Activated T-cell treated with anti-CD3 and anti-CD28 coated beads, Interleukin-2, amount 50 U/mL, for 4 hours (primary cell): ENCODE data around the gene CELF2. TPM values are rescaled to one million over a fixed set of nuclear protein-coding genes. Genes with fewer than 3 reads are reported as not detected.

Experiments
- ATAC-seq, 2 donors: fragments of 200-7000 bp; cut with Tn5 transposase; one replicate each; pipeline ENCODE4 v1.10.0; 2021
- DNase-seq: peaks from one replicate; pipeline ENCODE4 v3.0.0-alpha.2; 2020
- H3K27me3 Mint-ChIP-seq: one replicate; pipeline ENCODE4 v1.8.0; 2021; ENCODE audit warnings: low read depth, mixed read lengths
- H3K36me3 Mint-ChIP-seq: one replicate; pipeline ENCODE4 v1.8.0; 2022; ENCODE audit warnings: mixed read lengths; ENCODE audit not compliant: insufficient read depth
- H3K4me1 Mint-ChIP-seq: one replicate; pipeline ENCODE4 v1.8.0; 2021; ENCODE audit warnings: low read depth, mixed read lengths
- H3K4me3 Mint-ChIP-seq: one replicate; pipeline ENCODE4 v1.8.0; 2021; ENCODE audit warnings: mild to moderate bottlenecking, moderate library complexity, mixed read lengths
- H3K9me3 Mint-ChIP-seq: one replicate; pipeline ENCODE4 v1.8.0; 2021; ENCODE audit warnings: mixed read lengths
- total RNA-seq, 3 donors: library from RNA; stranded (reverse); gene quantifications; one replicate each; pipeline ENCODE4 v1.2.1, GENCODE V29; 2021

CELF2 gene
- total RNA-seq, 3 donors from 2014 or later, result 112 to 121 (median 113) TPM

GRCh38 chr10:11097686-11098085 is 80.0 kb downstream of the CELF2 start:
- DNase-seq (no peak), ATAC-seq (no peak)
- no peaks in the 10 kb centered on the region for H3K9me3 Mint-ChIP-seq
- peaks cover 11% of the 10 kb centered on the region for H3K27me3 Mint-ChIP-seq
- no peaks in the 10 kb centered on the region for H3K36me3 Mint-ChIP-seq
- no peak overlapping the region for H3K4me3 Mint-ChIP-seq
- no peaks in the 10 kb centered on the region for H3K4me1 Mint-ChIP-seq

DNA sequence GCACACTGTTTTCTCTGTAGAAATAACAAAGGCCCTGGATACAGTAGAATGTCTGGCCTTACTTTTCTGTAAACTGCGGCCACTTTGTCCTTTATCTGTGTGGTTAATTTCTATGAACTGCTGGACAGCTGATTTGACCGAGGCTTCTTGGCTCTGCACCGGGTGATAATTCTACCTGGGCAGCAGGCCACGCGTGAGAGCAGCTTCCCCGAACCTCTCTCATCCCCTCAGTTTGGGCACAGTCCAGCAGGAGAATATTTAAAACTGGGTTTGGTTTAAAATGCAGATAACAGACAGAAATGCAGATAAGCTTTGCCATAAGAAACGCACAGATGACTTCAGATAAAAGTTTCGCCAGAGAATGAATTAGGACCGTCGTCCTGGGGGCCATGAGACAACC is 81.0 kb downstream of the CELF2 start:
- Mint-ChIP-seq H3K27me3 (peaks cover 11% of the 10 kb centered on the region), H3K4me1 (no peaks in the 10 kb centered on the region), H3K9me3 (no peaks in the 10 kb centered on the region), H3K36me3 (no peaks in the 10 kb centered on the region), H3K4me3 (no peak overlapping the region)
- ATAC-seq, result no peak
- no peak for DNase-seq

- Mint-ChIP-seq H3K9me3 (no peaks in the 10 kb centered on the region), H3K27me3 (peaks cover 4% of the 10 kb centered on the region), H3K4me3 (peak overlapping the region; percentile 12), H3K36me3 (no peaks in the 10 kb centered on the region), H3K4me1 (peaks cover 13% of the 10 kb centered on the region)
- DNase-seq, result no peak
- no peak for ATAC-seq
These were observed 87.4 kb downstream of the CELF2 start for GRCh38 chr10:11104772-11105675.

- ATAC-seq (no peak), DNase-seq (no peak)
- no peak overlapping the region for H3K4me3 Mint-ChIP-seq
- H3K9me3 Mint-ChIP-seq, result no peaks in the 10 kb centered on the region
- peaks cover 13% of the 10 kb centered on the region for H3K4me1 Mint-ChIP-seq
- H3K27me3 Mint-ChIP-seq, result peaks cover 4% of the 10 kb centered on the region
- no peaks in the 10 kb centered on the region for H3K36me3 Mint-ChIP-seq
These were observed 88.0 kb downstream of the CELF2 start for GRCh38 chr10:11105676-11106004.

DNA sequence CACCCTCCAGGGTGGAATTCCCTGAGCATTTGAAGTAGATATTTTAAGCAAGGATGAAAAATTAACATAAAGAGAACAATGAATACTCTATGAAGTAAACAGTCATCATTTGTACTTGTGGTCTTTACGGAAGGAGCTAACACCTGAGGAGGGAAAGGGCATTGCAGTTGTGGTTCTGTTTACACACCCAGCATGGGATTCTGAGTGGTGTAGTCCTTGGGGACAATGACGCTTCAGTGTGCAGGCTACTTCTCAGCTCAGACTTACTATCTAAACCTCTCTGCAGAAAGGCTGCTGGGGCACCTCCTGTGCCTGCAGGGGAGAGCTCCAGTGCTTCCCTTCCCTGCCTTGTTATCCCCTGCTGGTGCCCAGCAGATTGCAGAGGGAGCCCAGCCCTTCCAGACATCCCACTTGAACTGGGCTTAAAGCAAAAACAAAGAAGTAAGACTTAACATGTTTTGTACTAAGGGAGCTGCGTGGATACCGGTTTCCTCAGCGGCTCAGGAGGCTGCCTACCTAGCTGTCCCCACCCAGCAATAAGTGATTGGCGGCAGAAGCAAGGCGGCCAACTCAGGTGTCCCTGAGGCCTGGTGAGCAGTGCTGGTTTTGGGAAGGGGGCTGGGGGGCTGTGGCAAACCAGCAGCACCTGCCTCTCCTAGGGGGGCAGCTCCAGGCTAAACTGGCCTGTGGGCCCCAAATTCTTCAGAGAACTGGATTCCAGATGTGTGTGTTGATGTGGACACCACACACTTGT is 89.1 kb downstream of the CELF2 start:
- H3K9me3 Mint-ChIP-seq, result no peaks in the 10 kb centered on the region
- no peak for ATAC-seq
- peaks cover 13% of the 10 kb centered on the region for H3K4me1 Mint-ChIP-seq

DNA sequence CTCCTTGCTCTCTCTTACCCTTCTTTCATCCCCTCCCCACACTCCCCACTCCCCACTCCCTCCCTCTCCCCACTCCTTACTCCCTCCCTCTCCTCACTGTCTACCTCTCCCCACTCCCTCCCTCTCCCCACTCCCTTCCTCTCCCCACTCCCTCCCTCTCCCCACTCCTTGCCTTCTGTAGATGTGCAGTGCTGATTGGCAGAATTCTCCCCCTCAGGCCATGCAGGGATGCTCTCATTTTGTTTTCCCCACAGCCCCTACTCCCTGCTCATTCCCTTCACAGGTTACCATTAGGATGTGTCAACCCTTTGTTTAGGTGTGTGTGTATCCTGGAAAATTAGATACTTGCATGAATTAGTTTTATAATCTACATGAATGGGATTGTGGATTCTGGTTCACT is 90.3 kb downstream of the CELF2 start:
- H3K4me3 Mint-ChIP-seq, result no peak overlapping the region
- DNase-seq (no peak), ATAC-seq (no peak)
- H3K9me3 Mint-ChIP-seq, result no peaks in the 10 kb centered on the region
- no peaks in the 10 kb centered on the region for H3K27me3 Mint-ChIP-seq
- peaks cover 13% of the 10 kb centered on the region for H3K4me1 Mint-ChIP-seq
- no peaks in the 10 kb centered on the region for H3K36me3 Mint-ChIP-seq

More for the DNA sequence above, 89.1 kb downstream of the CELF2 start:
- Mint-ChIP-seq H3K36me3 (no peaks in the 10 kb centered on the region), H3K27me3 (no peaks in the 10 kb centered on the region), H3K4me3 (no peak overlapping the region)
- no peak for DNase-seq

DNA sequence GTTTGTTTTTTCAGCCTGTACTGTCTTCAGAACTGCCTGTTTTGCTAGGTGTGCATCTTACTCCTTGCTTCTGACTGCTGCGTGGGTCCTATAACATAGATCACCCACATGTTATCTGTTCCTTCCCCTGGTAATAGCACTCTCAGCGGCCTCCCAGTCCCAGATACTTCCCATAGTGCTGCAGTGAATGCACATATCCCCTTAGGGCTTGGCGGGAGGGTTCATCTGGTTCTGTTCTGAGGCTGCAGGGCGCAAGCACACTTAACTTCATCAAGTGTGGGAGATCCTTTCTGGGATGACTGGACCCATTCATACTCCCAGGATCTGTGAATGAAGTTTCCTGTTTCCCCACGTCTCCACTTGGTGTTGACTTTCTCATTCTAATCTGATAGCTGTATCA is 90.7 kb downstream of the CELF2 start:
- Mint-ChIP-seq H3K27me3 (no peaks in the 10 kb centered on the region), H3K4me3 (no peak overlapping the region), H3K4me1 (peaks cover 17% of the 10 kb centered on the region), H3K36me3 (no peaks in the 10 kb centered on the region), H3K9me3 (no peaks in the 10 kb centered on the region)
- ATAC-seq, result no peak
- DNase-seq, result no peak

DNA sequence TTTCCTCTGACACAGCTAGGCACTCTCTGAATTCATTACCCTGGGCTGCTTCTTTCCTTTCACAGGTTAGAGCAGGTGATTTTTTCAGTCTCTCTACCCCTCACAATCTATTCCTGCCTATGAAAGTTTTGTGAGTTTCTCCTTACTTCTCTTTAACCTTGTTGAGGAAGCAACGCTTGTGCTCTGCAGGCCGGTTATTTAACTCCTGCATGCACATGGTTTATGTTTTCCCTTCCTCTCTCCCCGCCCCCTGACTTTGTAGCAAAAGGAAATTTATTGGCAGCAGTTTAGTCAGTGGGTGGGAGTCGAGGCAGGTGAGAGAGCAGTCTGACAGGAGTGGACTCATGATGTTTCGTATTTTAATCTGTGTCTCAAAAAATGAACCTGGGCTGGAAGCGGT is 91.9 kb downstream of the CELF2 start:
- Mint-ChIP-seq H3K4me3 (no peak overlapping the region), H3K36me3 (no peaks in the 10 kb centered on the region), H3K9me3 (no peaks in the 10 kb centered on the region), H3K27me3 (no peaks in the 10 kb centered on the region), H3K4me1 (peaks cover 28% of the 10 kb centered on the region)
- DNase-seq (no peak), ATAC-seq (no peak)

GRCh38 chr10:11110539-11110938 is 92.9 kb downstream of the CELF2 start:
- peaks cover 25% of the 10 kb centered on the region for H3K4me1 Mint-ChIP-seq
- ATAC-seq, result no peak
- no peaks in the 10 kb centered on the region for H3K9me3 Mint-ChIP-seq
- no peak for DNase-seq
- no peaks in the 10 kb centered on the region for H3K36me3 Mint-ChIP-seq
- H3K27me3 Mint-ChIP-seq, result no peaks in the 10 kb centered on the region
- no peak overlapping the region for H3K4me3 Mint-ChIP-seq

DNA sequence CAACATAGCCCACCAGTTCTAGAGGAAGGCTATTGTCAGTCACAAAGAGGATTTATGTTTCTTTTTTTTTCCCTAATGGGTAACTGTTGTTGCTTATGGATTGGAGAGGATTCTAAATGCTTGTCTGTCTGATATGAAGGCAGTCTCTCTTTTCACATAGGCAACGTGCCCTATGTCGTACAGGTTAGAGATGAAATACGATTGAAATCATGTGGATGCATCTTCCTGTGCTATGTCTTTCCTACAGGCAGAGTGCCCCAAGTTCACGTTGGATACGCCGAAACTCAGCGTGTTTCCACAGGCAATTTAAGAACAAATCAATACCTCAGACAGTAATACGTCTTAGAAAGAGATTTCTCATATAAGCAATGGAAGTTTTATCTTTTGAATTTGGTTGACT is 93.8 kb downstream of the CELF2 start:
- no peak for ATAC-seq
- Mint-ChIP-seq H3K4me1 (peaks cover 23% of the 10 kb centered on the region), H3K9me3 (no peaks in the 10 kb centered on the region), H3K4me3 (no peak overlapping the region), H3K36me3 (no peaks in the 10 kb centered on the region), H3K27me3 (no peaks in the 10 kb centered on the region)
- no peak for DNase-seq

DNA sequence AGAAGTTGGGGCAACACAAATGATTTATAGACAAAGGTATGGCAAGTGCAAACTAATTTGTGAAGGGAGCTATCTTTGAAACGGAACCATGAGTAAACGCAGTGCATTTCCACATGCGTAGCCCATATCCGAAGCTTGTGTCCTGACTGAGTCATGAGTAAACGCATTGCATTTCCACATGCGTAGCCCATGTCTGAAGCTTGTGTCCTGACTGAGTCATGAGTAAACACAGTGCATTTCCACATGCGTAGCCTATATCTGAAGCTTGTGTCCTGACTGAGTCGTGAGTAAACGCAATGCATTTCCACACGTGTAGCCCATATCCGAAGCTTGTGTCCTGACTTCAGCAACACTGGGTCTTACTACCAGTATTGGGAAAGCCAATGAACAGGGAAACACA is 95.0 kb downstream of the CELF2 start:
- DNase-seq (no peak), ATAC-seq (no peak)
- Mint-ChIP-seq H3K27me3 (no peaks in the 10 kb centered on the region), H3K4me1 (peaks cover 23% of the 10 kb centered on the region), H3K4me3 (no peak overlapping the region), H3K9me3 (no peaks in the 10 kb centered on the region), H3K36me3 (no peaks in the 10 kb centered on the region)

DNA sequence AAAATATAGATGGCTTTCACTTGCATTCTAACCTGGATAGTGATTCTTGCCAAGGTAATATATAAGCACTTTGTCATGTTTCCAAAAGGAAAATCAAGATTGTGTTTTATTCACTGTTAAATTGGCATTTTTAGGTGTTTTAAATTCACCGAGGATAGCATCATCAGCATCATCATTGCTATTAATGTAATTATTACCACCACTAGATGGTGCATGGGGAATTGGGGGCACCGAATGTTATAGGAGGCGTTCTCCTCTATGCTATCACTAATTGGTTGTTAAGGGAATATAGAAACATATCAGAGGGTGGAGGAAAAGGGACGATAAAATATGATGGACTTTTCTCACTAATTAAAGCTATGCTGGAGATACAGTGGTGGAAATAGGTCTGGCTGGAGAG is 95.5 kb downstream of the CELF2 start:
- Mint-ChIP-seq H3K27me3 (no peaks in the 10 kb centered on the region), H3K36me3 (no peaks in the 10 kb centered on the region), H3K9me3 (no peaks in the 10 kb centered on the region), H3K4me1 (peaks cover 23% of the 10 kb centered on the region), H3K4me3 (peak overlapping the region; percentile 27)
- peak; percentile 30 for DNase-seq
- peak; percentile 70 to 84 for ATAC-seq

DNA sequence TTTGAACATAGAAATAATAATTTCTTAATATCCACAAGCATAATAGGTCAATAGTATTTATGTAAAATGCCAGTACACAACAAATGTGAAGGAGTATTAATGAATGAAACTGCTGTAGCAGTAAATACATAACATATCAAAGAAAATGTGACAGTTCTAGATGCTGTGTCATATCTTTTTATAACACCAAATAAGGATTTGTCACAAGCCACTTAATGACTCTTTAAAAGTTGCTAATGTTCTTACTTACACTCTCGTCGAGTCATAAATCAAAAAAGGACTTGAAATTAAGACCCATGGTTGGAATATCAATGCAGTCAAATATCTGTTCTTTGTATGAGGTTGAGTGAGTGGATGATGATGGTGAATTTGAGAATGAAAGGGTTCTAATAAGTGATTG is 96.6 kb downstream of the CELF2 start:
- DNase-seq, result no peak
- Mint-ChIP-seq H3K9me3 (no peaks in the 10 kb centered on the region), H3K36me3 (no peaks in the 10 kb centered on the region), H3K27me3 (no peaks in the 10 kb centered on the region), H3K4me3 (no peak overlapping the region), H3K4me1 (peaks cover 23% of the 10 kb centered on the region)
- ATAC-seq, result no peak

GRCh38 chr10:11115337-11115736 is 97.7 kb downstream of the CELF2 start:
- DNase-seq (no peak), ATAC-seq (no peak)
- Mint-ChIP-seq H3K4me1 (peaks cover 23% of the 10 kb centered on the region), H3K36me3 (no peaks in the 10 kb centered on the region), H3K27me3 (no peaks in the 10 kb centered on the region), H3K4me3 (no peak overlapping the region), H3K9me3 (no peaks in the 10 kb centered on the region)

GRCh38 chr10:11116361-11116760 is 98.7 kb downstream of the CELF2 start:
- ATAC-seq, result no peak
- no peak overlapping the region for H3K4me3 Mint-ChIP-seq
- DNase-seq, result no peak
- H3K9me3 Mint-ChIP-seq, result no peaks in the 10 kb centered on the region
- H3K4me1 Mint-ChIP-seq, result peaks cover 27% of the 10 kb centered on the region
- H3K27me3 Mint-ChIP-seq, result no peaks in the 10 kb centered on the region
- H3K36me3 Mint-ChIP-seq, result no peaks in the 10 kb centered on the region
